ENCODE results near the gene KIT. TPM values are rescaled to one million over a fixed set of nuclear protein-coding genes. Genes with fewer than 3 reads are reported as not detected.

The KIT gene
- total RNA-seq, 1 donor from 2014 or later: 14.5 TPM

- Mint-ChIP-seq H3K4me3 (no peak overlapping the region), H3K27me3 (ENCODE audit: low read depth) (no peaks in the 10 kb centered on the region), H3K27ac (ENCODE audit: unreplicated experiment) (no peak overlapping the region), H3K4me1 (peaks cover 17% of the 10 kb centered on the region), H3K36me3 (ENCODE audit: low read depth) (no peaks in the 10 kb centered on the region), H3K9me3 (peaks cover 3% of the 10 kb centered on the region)
- TF ChIP-seq CTCF (conservative IDR thresholded peaks at IDR 0.05): no peak
- no peak for DNase-seq (ENCODE audit: low read depth, low spot score)
Observed at GRCh38 chr4:54779476-54780148, 121.9 kb downstream of the KIT start.

GRCh38 chr4:54780149-54780495 is 122.4 kb downstream of the KIT start:
- no peak for TF ChIP-seq CTCF (conservative IDR thresholded peaks at IDR 0.05)
- H3K4me1 Mint-ChIP-seq: peaks cover 17% of the 10 kb centered on the region
- H3K9me3 Mint-ChIP-seq: no peaks in the 10 kb centered on the region
- no peaks in the 10 kb centered on the region for H3K36me3 Mint-ChIP-seq (ENCODE audit: low read depth)
- no peak overlapping the region for H3K27ac Mint-ChIP-seq (ENCODE audit: unreplicated experiment)
- H3K4me3 Mint-ChIP-seq: no peak overlapping the region
- DNase-seq (ENCODE audit: low read depth, low spot score): no peak
- no peaks in the 10 kb centered on the region for H3K27me3 Mint-ChIP-seq (ENCODE audit: low read depth)

- Mint-ChIP-seq H3K36me3 (ENCODE audit: low read depth) (no peaks in the 10 kb centered on the region), H3K9me3 (no peaks in the 10 kb centered on the region), H3K4me3 (no peak overlapping the region), H3K27me3 (ENCODE audit: low read depth) (no peaks in the 10 kb centered on the region), H3K4me1 (peaks cover 17% of the 10 kb centered on the region), H3K27ac (ENCODE audit: unreplicated experiment) (no peak overlapping the region)
- TF ChIP-seq CTCF (conservative IDR thresholded peaks at IDR 0.05): no peak
- no peak for DNase-seq (ENCODE audit: low read depth, low spot score)
Observed at GRCh38 chr4:54781756-54782155, 124.0 kb downstream of the KIT start.

- Mint-ChIP-seq H3K9me3 (no peaks in the 10 kb centered on the region), H3K36me3 (ENCODE audit: low read depth) (no peaks in the 10 kb centered on the region), H3K27ac (ENCODE audit: unreplicated experiment) (no peak overlapping the region), H3K4me3 (no peak overlapping the region), H3K4me1 (peaks cover 17% of the 10 kb centered on the region), H3K27me3 (ENCODE audit: low read depth) (no peaks in the 10 kb centered on the region)
- DNase-seq (ENCODE audit: low read depth, low spot score): no peak
- TF ChIP-seq CTCF (conservative IDR thresholded peaks at IDR 0.05): no peak
Observed at GRCh38 chr4:54783402-54784110, 125.8 kb downstream of the KIT start.

- H3K4me1 Mint-ChIP-seq: peaks cover 17% of the 10 kb centered on the region
- H3K9me3 Mint-ChIP-seq: no peaks in the 10 kb centered on the region
- H3K27ac Mint-ChIP-seq (ENCODE audit: unreplicated experiment): peak overlapping the region; percentile 58
- TF ChIP-seq CTCF (conservative IDR thresholded peaks at IDR 0.05): no peak
- DNase-seq (ENCODE audit: low read depth, low spot score): no peak
- H3K4me3 Mint-ChIP-seq: no peak overlapping the region
- no peaks in the 10 kb centered on the region for H3K36me3 Mint-ChIP-seq (ENCODE audit: low read depth)
- H3K27me3 Mint-ChIP-seq (ENCODE audit: low read depth): no peaks in the 10 kb centered on the region
Observed at GRCh38 chr4:54784161-54784671, 126.5 kb downstream of the KIT start.

All from neural crest cell (in vitro differentiated cells).